Breast epithelium (tissue), 3 donors: Measurements from ENCODE around the gene TATDN2.

Source experiments
- POLR2A ChIP-seq: fragments of 450-650 bp; IDR thresholded peaks from one replicate; pipeline ENCODE4 v1.6.1; 2016; ENCODE audit warnings: antibody characterized with exemption, mild to moderate bottlenecking, moderate library complexity
- POLR2AphosphoS5 ChIP-seq, 3 donors: sonication (generic); formaldehyde crosslinking; IDR thresholded peaks; one replicate each; pipeline ENCODE4 v1.6.1; 2017; ENCODE audit warnings: antibody characterized with exemption in 3 of 3
- TF ChIP-seq, protein P1 (sequence below), 3 donors: fragments of 450-650 bp; IDR thresholded peaks; one replicate each; pipeline ENCODE4 v1.5.1; 2016 to 2017; ENCODE audit warnings: antibody characterized with exemption in 3 of 3, mild to moderate bottlenecking in 3 of 3, moderate library complexity in 3 of 3

DNA sequence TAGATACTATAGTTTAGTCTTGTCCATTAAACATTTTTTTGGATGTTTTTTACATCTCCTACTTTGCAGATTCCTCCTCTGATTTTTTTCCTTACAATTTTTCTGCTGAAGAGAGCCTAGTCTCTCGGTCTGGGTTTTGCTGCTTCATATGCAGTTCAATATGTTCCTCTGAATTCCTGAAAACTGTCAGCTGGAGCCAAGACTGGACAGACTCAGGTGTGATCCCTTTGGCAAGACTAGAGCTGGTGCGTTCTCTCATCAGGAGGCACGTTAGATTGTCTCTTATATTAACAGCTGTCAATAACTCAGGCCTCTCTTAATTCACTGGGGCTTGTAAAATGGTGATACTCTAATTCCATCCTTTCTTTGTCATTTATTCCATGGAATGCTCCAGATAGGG lies 57.9 kb downstream of the TATDN2 start:
- TF ChIP-seq, protein P1, sequence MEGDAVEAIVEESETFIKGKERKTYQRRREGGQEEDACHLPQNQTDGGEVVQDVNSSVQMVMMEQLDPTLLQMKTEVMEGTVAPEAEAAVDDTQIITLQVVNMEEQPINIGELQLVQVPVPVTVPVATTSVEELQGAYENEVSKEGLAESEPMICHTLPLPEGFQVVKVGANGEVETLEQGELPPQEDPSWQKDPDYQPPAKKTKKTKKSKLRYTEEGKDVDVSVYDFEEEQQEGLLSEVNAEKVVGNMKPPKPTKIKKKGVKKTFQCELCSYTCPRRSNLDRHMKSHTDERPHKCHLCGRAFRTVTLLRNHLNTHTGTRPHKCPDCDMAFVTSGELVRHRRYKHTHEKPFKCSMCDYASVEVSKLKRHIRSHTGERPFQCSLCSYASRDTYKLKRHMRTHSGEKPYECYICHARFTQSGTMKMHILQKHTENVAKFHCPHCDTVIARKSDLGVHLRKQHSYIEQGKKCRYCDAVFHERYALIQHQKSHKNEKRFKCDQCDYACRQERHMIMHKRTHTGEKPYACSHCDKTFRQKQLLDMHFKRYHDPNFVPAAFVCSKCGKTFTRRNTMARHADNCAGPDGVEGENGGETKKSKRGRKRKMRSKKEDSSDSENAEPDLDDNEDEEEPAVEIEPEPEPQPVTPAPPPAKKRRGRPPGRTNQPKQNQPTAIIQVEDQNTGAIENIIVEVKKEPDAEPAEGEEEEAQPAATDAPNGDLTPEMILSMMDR (IDR thresholded peaks at IDR 0.05) = no peak
- TF ChIP-seq POLR2A (no peak), POLR2AphosphoS5 (IDR thresholded peaks at IDR 0.05) (no peak)
